ENCODE measurements around the gene IL17REL.

DNA sequence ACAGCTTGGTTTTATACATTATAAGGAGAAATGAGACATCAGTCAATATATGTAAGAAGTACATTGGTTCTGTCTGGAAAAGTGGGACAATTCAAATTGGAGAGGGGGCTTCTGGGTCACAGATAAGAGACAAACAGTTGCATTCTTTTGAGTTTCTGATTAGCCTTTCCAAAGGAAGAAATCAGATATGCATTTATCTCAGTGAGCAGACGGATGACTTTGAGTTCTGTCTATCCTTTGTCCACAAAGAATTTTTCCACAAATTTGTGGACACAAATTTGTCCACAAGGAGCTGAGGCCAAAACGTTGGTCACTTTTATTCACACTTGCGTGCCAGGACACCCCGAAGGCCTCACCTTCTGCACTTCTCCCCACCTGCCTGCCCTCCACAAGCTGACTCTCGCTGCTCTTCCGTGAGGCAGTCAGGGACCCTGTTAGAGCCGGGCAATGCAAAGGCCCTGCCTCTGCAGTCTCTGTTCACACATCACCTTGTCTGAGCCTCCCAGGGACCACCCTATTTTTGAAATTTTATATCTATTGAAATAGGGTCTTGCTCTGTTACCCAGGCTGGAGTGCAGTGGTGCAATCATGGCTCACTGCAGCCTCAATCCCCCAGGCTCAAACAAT, 20.5 kb downstream of the IL17REL start:
- TF ChIP-seq CTCF (IDR thresholded peaks at IDR 0.05; ENCODE audit: insufficient read depth, low read depth, low read length) (no peak), EZH2 (IDR thresholded peaks at IDR 0.05; ENCODE audit: insufficient read depth, low read length) (no peak)
